Endothelial cell (in vitro differentiated cells): ENCODE measurements around the gene SMTNL2. TPM values are rescaled to one million over a fixed set of nuclear protein-coding genes. Genes with fewer than 3 reads are reported as not detected.

Experiments used
- DNase-seq: peaks from one replicate; pipeline ENCODE4 v3.0.0; 2021; ENCODE audit warnings: low spot score
- H3K27ac Mint-ChIP-seq: one replicate; pipeline ENCODE4 v1.8.0; 2021; ENCODE audit warnings: mixed read lengths, inconsistent platforms; ENCODE audit not compliant: unreplicated experiment
- H3K27me3 Mint-ChIP-seq: one replicate; pipeline ENCODE4 v1.8.0; 2021; ENCODE audit warnings: mild to moderate bottlenecking, moderate library complexity, mixed read lengths, inconsistent platforms; ENCODE audit not compliant: unreplicated experiment
- H3K36me3 Mint-ChIP-seq: one replicate; pipeline ENCODE4 v1.8.0; 2021; ENCODE audit warnings: mild to moderate bottlenecking, low read depth, mixed read lengths, inconsistent platforms; ENCODE audit not compliant: unreplicated experiment
- H3K4me1 Mint-ChIP-seq: one replicate; pipeline ENCODE4 v1.8.0; 2021; ENCODE audit warnings: mild to moderate bottlenecking, mixed read lengths, inconsistent platforms; ENCODE audit not compliant: unreplicated experiment
- H3K4me3 Mint-ChIP-seq: one replicate; pipeline ENCODE4 v1.8.0; 2021; ENCODE audit warnings: mild to moderate bottlenecking, mixed read lengths, inconsistent platforms; ENCODE audit not compliant: unreplicated experiment
- H3K9me3 Mint-ChIP-seq: one replicate; pipeline ENCODE4 v1.8.0; 2021; ENCODE audit warnings: mixed read lengths, inconsistent platforms; ENCODE audit not compliant: unreplicated experiment
- CTCF ChIP-seq: fragments of 200-600 bp; sonication (generic); IDR thresholded peaks from one replicate; pipeline ENCODE4 v1.5.0; 2021; ENCODE audit warnings: antibody characterized with exemption; ENCODE audit not compliant: unreplicated experiment
- total RNA-seq: library from RNA; stranded (reverse); fragmentation: NEBNext Ultra II Directional; extraction: Animal tissue kit (Norgen Biotek cat#: 25700); gene quantifications from one replicate; pipeline ENCODE4 v1.2.1, GENCODE V29; 2021; ENCODE audit not compliant: unreplicated experiment

Gene SMTNL2
- total RNA-seq, 1 donor from 2014 or later, result 0.59 TPM

GRCh38 chr17:4584917-4585637 is 748 bp downstream of the SMTNL2 start:
- peak overlapping the region; percentile 47 for H3K4me3 Mint-ChIP-seq
- no peaks in the 10 kb centered on the region for H3K36me3 Mint-ChIP-seq
- peaks cover 24% of the 10 kb centered on the region for H3K27me3 Mint-ChIP-seq
- no peaks in the 10 kb centered on the region for H3K9me3 Mint-ChIP-seq
- H3K4me1 Mint-ChIP-seq, result peaks cover 9% of the 10 kb centered on the region
- no peak for TF ChIP-seq CTCF
- no peak for DNase-seq
- no peak overlapping the region for H3K27ac Mint-ChIP-seq

- DNase-seq, result no peak
- no peak overlapping the region for H3K4me3 Mint-ChIP-seq
- peaks cover 29% of the 10 kb centered on the region for H3K27me3 Mint-ChIP-seq
- H3K4me1 Mint-ChIP-seq, result peaks cover 14% of the 10 kb centered on the region
- no peaks in the 10 kb centered on the region for H3K36me3 Mint-ChIP-seq
- no peaks in the 10 kb centered on the region for H3K9me3 Mint-ChIP-seq
- TF ChIP-seq CTCF, result no peak
- no peak overlapping the region for H3K27ac Mint-ChIP-seq
These were observed 1.3 kb downstream of the SMTNL2 start for GRCh38 chr17:4585638-4585994.

GRCh38 chr17:4586043-4586442 is 1.7 kb downstream of the SMTNL2 start:
- no peak overlapping the region for H3K27ac Mint-ChIP-seq
- H3K36me3 Mint-ChIP-seq, result no peaks in the 10 kb centered on the region
- H3K4me3 Mint-ChIP-seq, result no peak overlapping the region
- DNase-seq, result no peak
- H3K9me3 Mint-ChIP-seq, result no peaks in the 10 kb centered on the region
- H3K27me3 Mint-ChIP-seq, result peaks cover 27% of the 10 kb centered on the region
- peaks cover 13% of the 10 kb centered on the region for H3K4me1 Mint-ChIP-seq
- no peak for TF ChIP-seq CTCF

GRCh38 chr17:4587195-4587594 is 2.9 kb downstream of the SMTNL2 start:
- peaks cover 11% of the 10 kb centered on the region for H3K4me1 Mint-ChIP-seq
- no peak overlapping the region for H3K4me3 Mint-ChIP-seq
- H3K27me3 Mint-ChIP-seq, result peaks cover 26% of the 10 kb centered on the region
- H3K9me3 Mint-ChIP-seq, result no peaks in the 10 kb centered on the region
- no peaks in the 10 kb centered on the region for H3K36me3 Mint-ChIP-seq
- DNase-seq, result no peak
- TF ChIP-seq CTCF, result no peak
- no peak overlapping the region for H3K27ac Mint-ChIP-seq

GRCh38 chr17:4587803-4588202 is 3.5 kb downstream of the SMTNL2 start:
- peaks cover 23% of the 10 kb centered on the region for H3K27me3 Mint-ChIP-seq
- H3K9me3 Mint-ChIP-seq, result no peaks in the 10 kb centered on the region
- no peak overlapping the region for H3K4me3 Mint-ChIP-seq
- peaks cover 11% of the 10 kb centered on the region for H3K4me1 Mint-ChIP-seq
- no peak for TF ChIP-seq CTCF
- no peaks in the 10 kb centered on the region for H3K36me3 Mint-ChIP-seq
- H3K27ac Mint-ChIP-seq, result no peak overlapping the region
- no peak for DNase-seq
